ENCODE results near the gene LRRC36.

DNA sequence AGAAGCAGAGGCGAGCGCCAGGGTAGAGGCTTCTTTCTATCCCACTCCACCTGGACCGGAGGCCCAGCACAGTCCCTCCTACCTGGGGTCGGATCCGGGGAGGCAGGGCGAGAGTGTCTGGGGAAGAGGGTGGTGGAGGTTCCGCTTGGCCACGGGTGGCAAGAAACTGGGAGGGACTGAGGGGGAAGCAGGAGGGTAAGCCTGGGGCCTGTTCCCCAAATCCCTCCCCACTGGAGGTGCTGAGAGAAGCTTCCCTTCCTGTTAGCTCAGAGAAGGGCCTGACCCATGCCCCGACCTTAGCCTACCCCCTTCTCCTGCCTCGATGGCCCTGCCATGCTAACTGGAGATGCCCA, 68.5 kb downstream of the LRRC36 start:
- TF ChIP-seq, protein P1, sequence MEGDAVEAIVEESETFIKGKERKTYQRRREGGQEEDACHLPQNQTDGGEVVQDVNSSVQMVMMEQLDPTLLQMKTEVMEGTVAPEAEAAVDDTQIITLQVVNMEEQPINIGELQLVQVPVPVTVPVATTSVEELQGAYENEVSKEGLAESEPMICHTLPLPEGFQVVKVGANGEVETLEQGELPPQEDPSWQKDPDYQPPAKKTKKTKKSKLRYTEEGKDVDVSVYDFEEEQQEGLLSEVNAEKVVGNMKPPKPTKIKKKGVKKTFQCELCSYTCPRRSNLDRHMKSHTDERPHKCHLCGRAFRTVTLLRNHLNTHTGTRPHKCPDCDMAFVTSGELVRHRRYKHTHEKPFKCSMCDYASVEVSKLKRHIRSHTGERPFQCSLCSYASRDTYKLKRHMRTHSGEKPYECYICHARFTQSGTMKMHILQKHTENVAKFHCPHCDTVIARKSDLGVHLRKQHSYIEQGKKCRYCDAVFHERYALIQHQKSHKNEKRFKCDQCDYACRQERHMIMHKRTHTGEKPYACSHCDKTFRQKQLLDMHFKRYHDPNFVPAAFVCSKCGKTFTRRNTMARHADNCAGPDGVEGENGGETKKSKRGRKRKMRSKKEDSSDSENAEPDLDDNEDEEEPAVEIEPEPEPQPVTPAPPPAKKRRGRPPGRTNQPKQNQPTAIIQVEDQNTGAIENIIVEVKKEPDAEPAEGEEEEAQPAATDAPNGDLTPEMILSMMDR (IDR thresholded peaks at IDR 0.05): no peak
- no peak for TF ChIP-seq POLR2A (IDR thresholded peaks at IDR 0.05)
